OCI-LY3 (cell line): ENCODE data around the gene SP1.

ENCODE experiments used
- H2AFZ ChIP-seq: fragments of 200-600, 300-600 bp; shearing (Covaris generic); 2 replicates; pipeline ENCODE4 v1.6.0; 2014; ENCODE audit warnings: antibody characterized with exemption, low read depth, low read length
- H3K27ac ChIP-seq: fragments of 200-600, 300-600 bp; sonication (generic); 2 replicates; pipeline ENCODE4 v1.5.1; 2014; ENCODE audit warnings: mild to moderate bottlenecking, low read length, moderate library complexity, mixed read lengths
- H3K27me3 ChIP-seq: fragments of 200-600, 300-600 bp; sonication (generic); 2 replicates; pipeline ENCODE4 v1.6.1; 2014; ENCODE audit warnings: low read depth, low read length, mixed read lengths
- H3K36me3 ChIP-seq: fragments of 200-600, 300-600 bp; sonication (generic); replicated peaks from 2 replicates; pipeline ENCODE3; 2014; ENCODE audit warnings: low read depth, low read length, mixed read lengths
- H3K4me1 ChIP-seq: fragments of 300-600, 200-600 bp; sonication (generic); 2 replicates; pipeline ENCODE4 v1.6.1; 2014; ENCODE audit warnings: low read length, mixed read lengths
- H3K4me2 ChIP-seq: fragments of 200-600, 300-600 bp; sonication (generic); 2 replicates; pipeline ENCODE4 v1.6.1; 2014; ENCODE audit warnings: low read length, mixed read lengths
- H3K4me3 ChIP-seq: fragments of 300-600, 200-600 bp; sonication (generic); 2 replicates; pipeline ENCODE4 v1.5.1; 2014; ENCODE audit warnings: antibody characterized with exemption, mild to moderate bottlenecking, low read length, moderate library complexity
- H3K79me2 ChIP-seq: fragments of 300-600, 200-600 bp; shearing (Covaris generic); 2 replicates; pipeline ENCODE4 v1.6.1; 2014; ENCODE audit warnings: mild to moderate bottlenecking, low read length, mixed read lengths
- H3K9ac ChIP-seq: fragments of 300-600, 200-600 bp; shearing (Covaris generic); 2 replicates; pipeline ENCODE4 v1.6.0; 2014; ENCODE audit warnings: mild to moderate bottlenecking, low read length, moderate library complexity
- H3K9me3 ChIP-seq: fragments of 200-600, 300-600 bp; shearing (Covaris generic); 2 replicates; pipeline ENCODE4 v1.6.1; 2014; ENCODE audit warnings: low read length, mixed read lengths; ENCODE audit not compliant: insufficient read depth
- H4K20me1 ChIP-seq: fragments of 200-600, 300-600 bp; sonication (generic); 2 replicates; pipeline ENCODE4 v1.6.1; 2016; ENCODE audit warnings: low read length, mixed read lengths; ENCODE audit not compliant: insufficient read depth
- CTCF ChIP-seq: fragments of 200-600, 300-600 bp; sonication (generic); IDR thresholded peaks from 2 replicates; pipeline ENCODE4 v1.5.1; 2014; ENCODE audit warnings: antibody characterized with exemption, low read length, low read depth
- EZH2phosphoT487 ChIP-seq: fragments of 200-600 bp; shearing (Covaris generic); IDR thresholded peaks from 2 replicates; pipeline ENCODE4 v1.6.1; 2018; ENCODE audit warnings: antibody characterized with exemption, mixed run types, low read depth

The SP1 gene

DNA sequence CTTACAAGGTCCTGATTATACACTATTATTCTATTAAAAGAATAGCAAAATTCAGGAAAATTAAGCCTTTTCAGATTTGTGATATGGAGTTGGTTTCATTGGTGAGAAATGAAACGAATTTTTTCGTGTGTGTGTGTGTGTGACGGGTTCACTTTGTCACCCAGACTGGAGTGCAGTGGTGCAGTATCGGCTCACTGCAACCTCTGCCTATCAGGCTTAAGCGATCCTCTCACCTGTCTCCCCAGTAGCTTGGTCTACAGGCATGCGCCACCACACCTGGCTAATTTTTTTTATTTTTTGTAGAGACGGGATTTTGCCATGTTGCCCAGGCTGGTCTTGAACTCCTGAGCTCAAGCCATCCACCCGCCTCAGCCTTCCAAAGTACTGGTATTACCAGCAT is 81.6 kb downstream of the SP1 start:
- Histone ChIP-seq H3K9ac (no peak overlapping the region), H3K9me3 (no peaks in the 10 kb centered on the region), H3K79me2 (peaks cover 87% of the 10 kb centered on the region), H3K4me3 (no peak overlapping the region), H3K27me3 (no peaks in the 10 kb centered on the region), H3K4me1 (no peaks in the 10 kb centered on the region), H3K36me3 (peaks cover 89% of the 10 kb centered on the region), H3K27ac (no peak overlapping the region), H3K4me2 (no peak overlapping the region), H4K20me1 (peaks cover 69% of the 10 kb centered on the region), H2AFZ (no peak overlapping the region)
- TF ChIP-seq EZH2phosphoT487 (no peak), CTCF (no peak)

- Histone ChIP-seq H3K9me3 (no peaks in the 10 kb centered on the region), H3K4me2 (no peak overlapping the region), H3K27me3 (no peaks in the 10 kb centered on the region), H3K4me3 (no peak overlapping the region), H3K36me3 (peaks cover 91% of the 10 kb centered on the region), H3K4me1 (no peaks in the 10 kb centered on the region), H3K27ac (no peak overlapping the region), H2AFZ (no peak overlapping the region), H3K9ac (no peak overlapping the region), H3K79me2 (peaks cover 83% of the 10 kb centered on the region), H4K20me1 (peaks cover 72% of the 10 kb centered on the region)
- no peak for TF ChIP-seq EZH2phosphoT487
- no peak for TF ChIP-seq CTCF
These were observed 83.0 kb downstream of the SP1 start for GRCh38 chr12:53462935-53463334.

- H2AFZ ChIP-seq, result no peak overlapping the region
- H3K9ac ChIP-seq, result no peak overlapping the region
- H3K9me3 ChIP-seq, result no peaks in the 10 kb centered on the region
- H3K4me1 ChIP-seq, result no peaks in the 10 kb centered on the region
- peaks cover 95% of the 10 kb centered on the region for H3K36me3 ChIP-seq
- TF ChIP-seq EZH2phosphoT487, result no peak
- TF ChIP-seq CTCF, result no peak
- H3K79me2 ChIP-seq, result peaks cover 85% of the 10 kb centered on the region
- no peak overlapping the region for H3K4me3 ChIP-seq
- H3K4me2 ChIP-seq, result no peak overlapping the region
- no peak overlapping the region for H3K27ac ChIP-seq
- peaks cover 70% of the 10 kb centered on the region for H4K20me1 ChIP-seq
- no peaks in the 10 kb centered on the region for H3K27me3 ChIP-seq
These were observed 84.0 kb downstream of the SP1 start for GRCh38 chr12:53463802-53464560.

DNA sequence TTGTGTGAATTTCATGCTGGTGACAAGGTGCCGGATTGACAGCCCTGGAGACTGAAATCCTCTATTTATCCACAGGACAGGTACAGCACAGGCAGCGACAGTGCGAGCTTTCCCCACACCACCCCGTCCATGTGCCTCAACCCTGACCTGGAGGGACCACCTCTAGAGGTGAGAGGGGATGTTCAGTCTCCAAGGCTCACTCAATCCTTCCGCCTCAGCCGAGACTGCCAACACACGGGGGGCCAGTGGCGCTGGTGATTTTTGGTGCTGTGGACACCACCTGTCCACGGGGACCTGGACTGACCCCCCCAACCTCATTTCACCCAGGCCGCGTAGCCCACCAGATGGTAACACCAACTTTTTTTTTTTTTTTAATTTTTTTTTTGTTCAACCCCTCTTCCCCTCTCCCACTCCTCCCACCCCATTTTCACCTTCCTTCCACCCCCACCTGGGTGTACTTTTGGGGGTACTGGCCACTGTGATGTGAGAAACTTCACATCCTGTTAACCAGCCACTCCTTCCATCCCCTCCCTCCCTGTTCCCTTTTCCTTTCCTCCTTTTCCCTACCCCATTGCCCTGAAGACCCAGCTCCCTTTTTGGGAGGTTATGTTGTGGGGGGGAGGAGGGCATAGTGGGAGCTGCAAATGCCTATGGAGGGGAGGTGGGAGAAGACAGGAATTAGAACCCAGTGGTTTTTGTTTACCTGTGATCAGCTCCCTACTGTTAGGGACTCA is 84.9 kb downstream of the SP1 start:
- Histone ChIP-seq H3K4me2 (no peak overlapping the region), H3K9me3 (no peaks in the 10 kb centered on the region), H2AFZ (no peak overlapping the region), H3K9ac (no peak overlapping the region), H3K79me2 (peaks cover 78% of the 10 kb centered on the region), H3K27ac (no peak overlapping the region), H3K4me3 (no peak overlapping the region), H3K4me1 (no peaks in the 10 kb centered on the region), H3K27me3 (no peaks in the 10 kb centered on the region), H3K36me3 (peaks cover 91% of the 10 kb centered on the region), H4K20me1 (peaks cover 63% of the 10 kb centered on the region)
- no peak for TF ChIP-seq CTCF
- no peak for TF ChIP-seq EZH2phosphoT487
